IMR-90 (cell line): Measurements from ENCODE around the gene NCLN.

Experiments used
- BHLHE40 ChIP-seq: fragments of 150-350 bp; IDR thresholded peaks from 2 replicates; pipeline ENCODE4 v1.6.1; 2016; ENCODE audit warnings: mild to moderate bottlenecking, low read depth, low read length
- CTCF ChIP-seq: conservative IDR thresholded peaks from 2 replicates; pipeline ENCODE4 v1.5.1; 2012; ENCODE audit warnings: mild to moderate bottlenecking, low read depth, low read length, improper control_type of control experiment
- POLR2A ChIP-seq: IDR thresholded peaks from 2 replicates; pipeline ENCODE4 v1.6.1; 2012; ENCODE audit warnings: mild to moderate bottlenecking, low read depth, low read length

- TF ChIP-seq CTCF (no peak), POLR2A (no peak), BHLHE40 (no peak)
Measured at GRCh38 chr19:3184847-3185460, 776 bp upstream of the NCLN start.
